Stimulated activated effector memory CD8-positive, alpha-beta T cell treated with anti-CD3 and anti-CD28 coated beads, Interleukin-12 subunit alpha, Interleukin-12 subunit beta, amount 100 ng/mL, for 72 hours (primary cell): ENCODE measurements around the gene TPK1.
"Not testable (repeated sequence)": the region's sequence is repeated elsewhere in the genome, so short reads cannot be mapped to it uniquely, and the experiment has no call there.

Source experiments
- ATAC-seq: fragments of 150-1000 bp; cut with Tn5 transposase; 2 replicates; pipeline ENCODE4 v1.10.0; 2021
- DNase-seq, 2 donors: peaks; one replicate each; pipeline ENCODE4 v3.0.0; 2021 to 2022; ENCODE audit warnings: low spot score in 2 of 2
- H3K27ac Mint-ChIP-seq: one replicate; pipeline ENCODE4 v1.8.0; 2022; ENCODE audit warnings: mild to moderate bottlenecking, mixed read lengths
- H3K36me3 Mint-ChIP-seq: one replicate; pipeline ENCODE4 v1.8.0; 2022; ENCODE audit warnings: mild to moderate bottlenecking, mixed read lengths
- H3K4me1 Mint-ChIP-seq: one replicate; pipeline ENCODE4 v1.8.0; 2022; ENCODE audit warnings: mixed read lengths
- H3K4me3 Mint-ChIP-seq: one replicate; pipeline ENCODE4 v1.8.0; 2022; ENCODE audit warnings: mild to moderate bottlenecking, mixed read lengths
- H3K9me3 Mint-ChIP-seq: one replicate; pipeline ENCODE4 v1.8.0; 2022; ENCODE audit warnings: mixed read lengths

TPK1 gene

GRCh38 chr7:144452064-144452463 is 383.8 kb downstream of the TPK1 start:
- peaks cover 8% of the 10 kb centered on the region for H3K9me3 Mint-ChIP-seq
- no peak overlapping the region for H3K27ac Mint-ChIP-seq
- DNase-seq = no peak
- no peaks in the 10 kb centered on the region for H3K36me3 Mint-ChIP-seq
- no peak for ATAC-seq
- H3K4me1 Mint-ChIP-seq = no peaks in the 10 kb centered on the region
- H3K4me3 Mint-ChIP-seq = no peak overlapping the region

GRCh38 chr7:144445590-144445989 is 390.3 kb downstream of the TPK1 start:
- Mint-ChIP-seq H3K4me1 (no peaks in the 10 kb centered on the region), H3K9me3 (no peaks in the 10 kb centered on the region), H3K27ac (no peak overlapping the region), H3K4me3 (no peak overlapping the region), H3K36me3 (no peaks in the 10 kb centered on the region)
- DNase-seq (no peak), ATAC-seq (no peak)

GRCh38 chr7:144439717-144440205 is 396.1 kb downstream of the TPK1 start:
- Mint-ChIP-seq H3K9me3 (no peaks in the 10 kb centered on the region), H3K4me3 (no peak overlapping the region), H3K27ac (no peak overlapping the region), H3K36me3 (no peaks in the 10 kb centered on the region), H3K4me1 (no peaks in the 10 kb centered on the region)
- ATAC-seq (no peak), DNase-seq (no peak)

- no peak for ATAC-seq
- H3K4me1 Mint-ChIP-seq = no peaks in the 10 kb centered on the region
- no peak overlapping the region for H3K4me3 Mint-ChIP-seq
- H3K36me3 Mint-ChIP-seq = no peaks in the 10 kb centered on the region
- no peak overlapping the region for H3K27ac Mint-ChIP-seq
- DNase-seq = no peak
- H3K9me3 Mint-ChIP-seq = no peaks in the 10 kb centered on the region
Measured at GRCh38 chr7:144438759-144439158, 397.1 kb downstream of the TPK1 start.

GRCh38 chr7:144437370-144438191 is 398.3 kb downstream of the TPK1 start:
- no peak overlapping the region for H3K4me3 Mint-ChIP-seq
- H3K27ac Mint-ChIP-seq = no peak overlapping the region
- no peaks in the 10 kb centered on the region for H3K9me3 Mint-ChIP-seq
- H3K36me3 Mint-ChIP-seq = no peaks in the 10 kb centered on the region
- H3K4me1 Mint-ChIP-seq = no peaks in the 10 kb centered on the region
- DNase-seq (peak; percentile 6 to 70), ATAC-seq (peak; percentile 48)

GRCh38 chr7:144436500-144436899 is 399.4 kb downstream of the TPK1 start:
- Mint-ChIP-seq H3K27ac (no peak overlapping the region), H3K36me3 (no peaks in the 10 kb centered on the region), H3K4me1 (no peaks in the 10 kb centered on the region), H3K9me3 (no peaks in the 10 kb centered on the region), H3K4me3 (no peak overlapping the region)
- no peak for DNase-seq
- ATAC-seq = no peak

- Mint-ChIP-seq H3K4me3 (no peak overlapping the region), H3K36me3 (no peaks in the 10 kb centered on the region), H3K9me3 (peaks cover 6% of the 10 kb centered on the region), H3K27ac (no peak overlapping the region), H3K4me1 (no peaks in the 10 kb centered on the region)
- no peak for ATAC-seq
- DNase-seq = no peak
Measured at GRCh38 chr7:144428431-144428830, 407.4 kb downstream of the TPK1 start.

GRCh38 chr7:144427539-144427938 is 408.3 kb downstream of the TPK1 start:
- H3K36me3 Mint-ChIP-seq, H3K27ac Mint-ChIP-seq, H3K4me1 Mint-ChIP-seq, DNase-seq, H3K4me3 Mint-ChIP-seq, ATAC-seq, H3K9me3 Mint-ChIP-seq: not testable (repeated sequence)

- not testable (repeated sequence) for H3K36me3 Mint-ChIP-seq, ATAC-seq, H3K27ac Mint-ChIP-seq
Measured at GRCh38 chr7:144418931-144419330, 416.9 kb downstream of the TPK1 start.

GRCh38 chr7:144416341-144416740 is 419.5 kb downstream of the TPK1 start:
- DNase-seq (no peak), ATAC-seq (no peak)
- no peaks in the 10 kb centered on the region for H3K36me3 Mint-ChIP-seq
- no peak overlapping the region for H3K4me3 Mint-ChIP-seq
- no peaks in the 10 kb centered on the region for H3K4me1 Mint-ChIP-seq
- H3K27ac Mint-ChIP-seq = no peak overlapping the region
- H3K9me3 Mint-ChIP-seq = no peaks in the 10 kb centered on the region

More at GRCh38 chr7:144418931-144419330, 416.9 kb downstream of the TPK1 start:
- not testable (repeated sequence) for H3K4me1 Mint-ChIP-seq, DNase-seq, H3K9me3 Mint-ChIP-seq, H3K4me3 Mint-ChIP-seq

- Mint-ChIP-seq H3K36me3 (no peaks in the 10 kb centered on the region), H3K27ac (no peak overlapping the region), H3K9me3 (no peaks in the 10 kb centered on the region), H3K4me1 (no peaks in the 10 kb centered on the region), H3K4me3 (no peak overlapping the region)
- DNase-seq (no peak), ATAC-seq (no peak)
Measured at GRCh38 chr7:144415858-144416257, 420.0 kb downstream of the TPK1 start.

- ATAC-seq (no peak), DNase-seq (no peak)
- Mint-ChIP-seq H3K4me3 (no peak overlapping the region), H3K27ac (no peak overlapping the region), H3K36me3 (no peaks in the 10 kb centered on the region), H3K9me3 (no peaks in the 10 kb centered on the region), H3K4me1 (no peaks in the 10 kb centered on the region)
Measured at GRCh38 chr7:144414815-144415214, 421.0 kb downstream of the TPK1 start.

GRCh38 chr7:144410441-144410840 is 425.4 kb downstream of the TPK1 start:
- H3K4me3 Mint-ChIP-seq = no peak overlapping the region
- ATAC-seq (peak; percentile 21), DNase-seq (no peak)
- no peaks in the 10 kb centered on the region for H3K4me1 Mint-ChIP-seq
- no peaks in the 10 kb centered on the region for H3K9me3 Mint-ChIP-seq
- H3K27ac Mint-ChIP-seq = no peak overlapping the region
- H3K36me3 Mint-ChIP-seq = no peaks in the 10 kb centered on the region

- no peak for ATAC-seq
- Mint-ChIP-seq H3K36me3 (no peaks in the 10 kb centered on the region), H3K4me3 (no peak overlapping the region), H3K4me1 (no peaks in the 10 kb centered on the region), H3K9me3 (no peaks in the 10 kb centered on the region), H3K27ac (no peak overlapping the region)
- DNase-seq = no peak
Measured at GRCh38 chr7:144408121-144408520, 427.7 kb downstream of the TPK1 start.

GRCh38 chr7:144407266-144407931 is 428.5 kb downstream of the TPK1 start:
- no peak overlapping the region for H3K4me3 Mint-ChIP-seq
- no peaks in the 10 kb centered on the region for H3K4me1 Mint-ChIP-seq
- H3K36me3 Mint-ChIP-seq = no peaks in the 10 kb centered on the region
- DNase-seq = no peak
- H3K9me3 Mint-ChIP-seq = no peaks in the 10 kb centered on the region
- ATAC-seq = no peak
- H3K27ac Mint-ChIP-seq = no peak overlapping the region

- DNase-seq (no peak), ATAC-seq (no peak)
- H3K36me3 Mint-ChIP-seq = no peaks in the 10 kb centered on the region
- no peak overlapping the region for H3K4me3 Mint-ChIP-seq
- H3K27ac Mint-ChIP-seq = no peak overlapping the region
- no peaks in the 10 kb centered on the region for H3K4me1 Mint-ChIP-seq
- no peaks in the 10 kb centered on the region for H3K9me3 Mint-ChIP-seq
Measured at GRCh38 chr7:144404946-144405345, 430.9 kb downstream of the TPK1 start.
